Dedifferentiated amniotic fluid mesenchymal stem cell (primary cell): ENCODE results near the gene FOXN1.
"Not testable (repeated sequence)": the region's sequence is repeated elsewhere in the genome, so short reads cannot be mapped to it uniquely, and the experiment has no call there.

ENCODE experiments used
- DNase-seq: peaks from one replicate; pipeline ENCODE4 v3.0.0-alpha.2; 2016; ENCODE audit errors: extremely low spot score

FOXN1 gene, protein sequence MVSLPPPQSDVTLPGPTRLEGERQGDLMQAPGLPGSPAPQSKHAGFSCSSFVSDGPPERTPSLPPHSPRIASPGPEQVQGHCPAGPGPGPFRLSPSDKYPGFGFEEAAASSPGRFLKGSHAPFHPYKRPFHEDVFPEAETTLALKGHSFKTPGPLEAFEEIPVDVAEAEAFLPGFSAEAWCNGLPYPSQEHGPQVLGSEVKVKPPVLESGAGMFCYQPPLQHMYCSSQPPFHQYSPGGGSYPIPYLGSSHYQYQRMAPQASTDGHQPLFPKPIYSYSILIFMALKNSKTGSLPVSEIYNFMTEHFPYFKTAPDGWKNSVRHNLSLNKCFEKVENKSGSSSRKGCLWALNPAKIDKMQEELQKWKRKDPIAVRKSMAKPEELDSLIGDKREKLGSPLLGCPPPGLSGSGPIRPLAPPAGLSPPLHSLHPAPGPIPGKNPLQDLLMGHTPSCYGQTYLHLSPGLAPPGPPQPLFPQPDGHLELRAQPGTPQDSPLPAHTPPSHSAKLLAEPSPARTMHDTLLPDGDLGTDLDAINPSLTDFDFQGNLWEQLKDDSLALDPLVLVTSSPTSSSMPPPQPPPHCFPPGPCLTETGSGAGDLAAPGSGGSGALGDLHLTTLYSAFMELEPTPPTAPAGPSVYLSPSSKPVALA

DNA sequence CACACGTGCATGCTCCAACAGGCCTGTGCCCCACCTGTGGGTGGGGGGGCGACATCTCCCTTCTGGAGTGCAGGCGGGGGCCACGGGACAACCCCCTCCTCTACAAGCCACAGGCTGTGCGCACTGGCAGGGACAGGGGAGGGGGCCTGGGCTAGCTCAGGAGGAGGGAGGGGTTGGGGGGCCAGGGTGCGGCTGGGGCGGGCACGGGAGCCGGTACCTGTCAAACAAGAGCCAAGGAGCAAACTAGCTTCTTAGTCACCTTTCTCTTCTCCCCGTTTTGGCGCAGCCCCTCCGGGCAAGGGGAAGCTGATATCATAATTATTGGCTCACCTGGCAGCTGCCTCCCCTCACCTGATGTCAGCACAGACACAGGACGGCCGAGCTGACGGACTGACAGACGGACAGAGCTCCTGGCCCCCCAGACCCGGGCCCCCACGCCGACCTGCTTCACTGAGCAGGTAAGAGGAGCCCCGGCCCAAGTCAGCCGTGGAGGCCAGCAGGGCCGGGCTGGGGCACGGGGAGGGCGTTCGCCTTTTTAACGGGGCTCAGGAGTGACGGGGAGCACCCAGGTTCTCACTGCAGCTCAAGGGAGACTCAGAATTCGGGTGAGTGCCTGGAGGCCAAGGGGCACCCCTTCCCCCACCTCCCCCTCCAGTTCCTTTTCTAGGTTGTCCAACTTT, at the start of gene FOXN1:
Gene FOXN1 (plus strand): TSS at position 363 of the 680 bp plus-strand sequence. CDS start 17,622 bp downstream, outside the sequence.
- no peak for DNase-seq

DNA sequence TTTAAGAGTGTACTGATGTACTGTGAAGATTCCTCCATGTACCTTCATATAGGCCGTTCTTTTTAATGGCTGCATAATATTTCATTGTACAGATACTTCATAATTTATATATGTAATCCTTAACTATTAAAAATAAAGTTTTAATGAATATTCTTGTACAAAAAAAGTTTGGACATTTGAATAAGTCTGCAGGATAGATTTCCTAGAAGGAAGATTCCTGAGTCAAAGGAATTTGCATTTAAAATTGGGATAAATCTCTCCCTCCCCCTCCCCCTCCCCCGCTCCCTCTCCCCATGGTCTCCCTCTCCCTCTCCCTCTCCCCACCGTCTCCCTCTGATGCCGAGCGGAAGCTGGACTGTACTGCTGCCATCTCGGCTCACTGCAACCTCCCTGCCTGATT, 48.3 kb upstream of the FOXN1 start:
- DNase-seq, result no peak

DNA sequence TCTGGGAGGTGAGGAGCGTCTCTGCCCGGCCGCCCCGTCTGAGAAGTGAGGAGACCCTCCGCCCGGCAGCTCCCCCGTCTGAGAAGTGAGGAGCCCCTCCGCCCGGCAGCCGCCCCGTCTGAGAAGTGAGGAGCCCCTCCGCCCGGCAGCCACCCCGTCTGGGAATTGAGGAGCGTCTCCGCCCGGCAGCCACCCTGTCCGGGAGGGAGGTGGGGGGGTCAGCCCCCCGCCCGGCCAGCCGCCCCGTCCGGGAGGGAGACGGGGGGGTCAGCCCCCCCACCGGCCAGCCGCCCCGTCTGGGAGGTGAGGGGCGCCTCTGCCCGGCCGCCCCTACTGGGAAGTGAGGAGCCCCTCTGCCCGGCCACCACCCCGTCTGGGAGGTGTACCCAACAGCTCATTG, 47.3 kb upstream of the FOXN1 start:
- DNase-seq, result not testable (repeated sequence)

DNA sequence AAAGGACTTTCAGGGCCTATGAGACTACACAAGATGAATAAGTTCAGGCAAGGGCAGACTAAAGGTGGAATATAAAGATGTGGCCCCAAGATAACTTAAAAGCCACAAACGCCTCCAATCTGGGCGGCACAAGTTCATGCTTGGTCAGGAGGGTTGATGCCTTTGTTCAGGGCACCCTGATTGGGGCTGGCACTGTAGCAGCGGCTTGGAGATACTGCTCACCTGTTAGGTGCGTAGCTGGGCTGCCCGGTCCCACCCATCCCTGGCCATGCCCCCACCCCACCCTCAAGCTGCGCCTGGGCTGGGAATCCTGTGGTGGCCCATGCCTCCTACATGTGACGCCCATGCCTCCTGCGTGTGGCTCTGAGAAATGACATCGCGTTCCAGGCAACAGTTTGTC, 45.2 kb upstream of the FOXN1 start:
- DNase-seq, result no peak

DNA sequence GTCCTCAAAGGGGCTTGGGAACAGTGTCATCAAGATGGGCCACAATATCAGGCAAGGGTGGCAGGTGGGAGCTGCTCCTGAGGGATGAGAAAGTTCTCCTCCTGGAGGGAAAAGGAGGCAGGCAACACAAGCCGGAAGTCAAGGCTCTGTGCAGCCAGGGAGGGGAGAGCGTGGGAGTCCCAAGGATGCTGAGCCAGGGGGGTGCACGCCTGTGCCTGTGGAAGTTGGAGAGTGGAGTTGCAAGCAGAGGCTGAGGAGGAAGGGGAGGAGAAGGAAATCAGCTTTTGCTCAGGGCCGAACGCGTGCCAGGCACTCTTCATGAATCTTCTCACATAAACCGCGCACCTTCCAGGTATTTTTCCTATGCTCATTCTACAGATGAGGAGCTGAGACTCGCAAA, 40.1 kb upstream of the FOXN1 start:
- DNase-seq, result no peak

DNA sequence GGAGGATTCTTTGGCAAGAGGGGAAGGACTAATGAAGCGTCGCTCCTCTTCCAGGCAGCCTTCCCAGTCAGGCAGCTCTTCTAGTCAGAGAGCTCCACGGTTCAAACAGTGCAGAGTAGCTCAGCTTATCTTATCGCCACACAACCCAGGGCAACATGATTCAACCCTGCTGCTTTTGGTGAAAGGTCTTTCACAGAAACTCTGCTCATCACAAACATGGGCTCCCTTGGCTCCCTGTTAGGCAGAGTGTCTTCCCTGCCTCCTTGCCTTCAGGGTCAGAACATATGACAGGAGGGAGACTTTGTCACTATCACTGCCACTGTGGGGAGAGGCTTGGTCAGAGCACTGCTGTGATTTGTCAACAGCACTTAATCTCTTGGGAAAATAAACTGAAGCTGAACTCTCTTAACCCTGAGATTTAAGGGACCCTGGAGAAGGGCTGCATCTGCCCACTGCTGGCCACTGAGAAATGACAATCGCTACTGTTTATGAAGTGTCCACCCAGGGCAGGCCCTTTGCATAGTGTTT, 39.6 kb upstream of the FOXN1 start:
- no peak for DNase-seq

DNA sequence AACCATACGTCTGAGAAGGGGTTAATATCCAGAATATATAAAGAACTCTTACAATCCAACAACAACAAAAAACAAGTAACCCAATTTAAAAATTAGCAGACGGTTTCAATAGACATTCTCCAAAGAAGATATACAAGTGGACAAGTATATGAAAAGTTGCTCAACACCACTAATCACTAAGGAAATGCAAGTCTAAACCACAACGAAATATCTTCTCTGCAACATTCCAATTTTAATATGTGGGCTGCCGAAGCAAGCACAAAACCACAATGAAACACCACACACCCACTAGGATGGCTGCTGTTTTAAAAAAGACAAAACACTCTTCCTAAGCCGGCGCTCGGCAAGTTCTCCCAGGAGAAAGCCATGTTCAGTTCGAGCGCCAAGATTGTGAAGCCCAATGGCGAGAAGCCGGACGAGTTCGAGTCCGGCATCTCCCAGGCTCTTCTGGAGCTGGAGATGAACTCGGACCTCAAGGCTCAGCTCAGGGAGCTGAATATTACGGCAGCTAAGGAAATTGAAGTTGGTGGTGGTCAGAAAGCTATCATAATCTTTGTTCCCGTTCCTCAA, 38.6 kb upstream of the FOXN1 start:
- peak; percentile 45 for DNase-seq

DNA sequence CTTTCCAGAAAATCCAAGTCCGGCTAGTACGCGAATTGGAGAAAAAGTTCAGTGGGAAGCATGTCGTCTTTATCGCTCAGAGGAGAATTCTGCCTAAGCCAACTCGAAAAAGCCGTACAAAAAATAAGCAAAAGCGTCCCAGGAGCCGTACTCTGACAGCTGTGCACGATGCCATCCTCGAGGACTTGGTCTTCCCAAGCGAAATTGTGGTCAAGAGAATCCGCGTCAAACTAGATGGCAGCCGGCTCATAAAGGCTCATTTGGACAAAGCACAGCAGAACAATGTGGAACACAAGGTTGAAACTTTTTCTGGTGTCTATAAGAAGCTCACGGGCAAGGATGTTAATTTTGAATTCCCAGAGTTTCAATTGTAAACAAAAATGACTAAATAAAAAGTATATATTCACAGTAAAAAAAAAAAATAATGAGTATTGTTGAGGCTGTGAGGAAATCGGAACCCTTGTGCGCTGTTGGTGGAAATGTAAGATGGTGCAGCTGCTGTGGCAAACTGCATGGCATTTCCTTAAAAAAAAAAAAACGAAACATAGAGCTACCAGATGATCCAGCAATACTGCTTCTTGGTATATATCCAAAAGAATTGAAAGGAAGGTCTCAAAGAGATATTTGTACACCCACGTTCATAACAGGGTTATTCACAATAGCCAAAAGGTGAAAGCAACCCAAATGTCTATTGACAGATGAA, 38.0 kb upstream of the FOXN1 start:
- DNase-seq, result not testable (repeated sequence)

DNA sequence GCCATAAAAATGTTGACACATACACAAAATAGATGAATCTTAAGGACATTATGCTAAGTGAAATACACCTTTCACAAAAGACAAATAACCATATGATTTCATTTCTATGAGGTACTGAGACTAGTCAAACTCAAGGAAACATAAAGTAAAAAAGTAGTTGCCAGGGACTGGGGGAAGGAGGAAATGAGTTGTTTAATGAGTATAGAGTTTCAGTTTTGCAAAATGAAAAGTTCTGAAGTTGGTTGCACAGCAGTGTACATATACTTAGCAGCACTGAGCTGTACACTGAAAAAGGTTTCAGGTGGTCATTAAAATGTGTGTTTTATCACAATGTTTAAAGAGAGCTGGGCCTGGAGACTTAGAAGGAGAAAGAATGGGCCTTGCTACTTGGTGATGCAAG, 37.4 kb upstream of the FOXN1 start:
- no peak for DNase-seq

DNA sequence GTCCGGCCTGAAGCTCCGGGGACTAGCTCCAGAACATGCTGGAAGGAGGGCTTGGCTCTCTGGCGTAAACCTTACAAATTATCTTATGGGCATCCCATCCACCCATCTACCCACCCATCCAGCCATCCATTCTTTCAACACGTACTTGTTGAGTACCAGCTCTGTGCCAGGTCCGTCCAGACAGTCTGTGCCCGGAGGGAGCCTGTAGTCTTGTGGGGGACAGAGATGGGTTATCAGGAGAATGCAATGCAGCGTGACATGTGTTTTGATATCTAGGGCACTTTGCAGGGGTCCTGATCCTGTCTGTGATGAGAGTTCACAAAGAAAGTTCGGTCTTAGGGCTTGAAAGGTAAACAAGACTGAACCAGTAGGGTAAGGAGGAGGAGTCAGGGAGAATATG, 36.8 kb upstream of the FOXN1 start:
- no peak for DNase-seq

DNA sequence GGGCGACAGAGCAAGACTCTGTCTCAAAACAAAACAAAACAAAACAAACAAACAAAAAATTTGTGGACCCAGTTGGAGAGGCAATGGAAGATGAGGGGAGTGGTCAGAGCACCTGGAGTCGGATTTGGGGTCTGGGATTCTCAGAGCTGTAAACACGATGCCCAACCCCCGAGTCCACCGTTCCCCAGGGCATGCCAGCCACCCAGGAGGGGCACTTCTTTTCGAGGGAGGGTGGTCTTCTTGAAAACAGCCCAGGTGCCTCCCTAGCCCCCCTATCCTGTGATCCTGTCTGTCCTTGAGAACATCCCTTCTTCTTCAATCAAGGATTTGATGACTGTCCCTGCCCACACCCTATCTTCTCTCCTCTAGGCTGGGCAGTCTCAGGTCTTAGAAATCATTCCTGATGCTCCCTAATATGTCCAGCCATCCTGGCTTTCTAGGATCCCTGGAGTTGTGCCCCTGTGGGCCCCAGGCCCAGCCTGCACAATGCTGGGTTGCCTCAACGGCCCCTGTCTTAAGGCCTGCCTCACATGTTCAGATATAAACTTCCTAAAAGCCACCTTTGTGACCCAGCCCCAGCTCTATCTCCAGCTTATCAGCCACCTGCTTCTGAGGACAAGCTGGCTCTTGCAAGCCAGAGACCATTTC, 35.8 kb upstream of the FOXN1 start:
- no peak for DNase-seq

DNA sequence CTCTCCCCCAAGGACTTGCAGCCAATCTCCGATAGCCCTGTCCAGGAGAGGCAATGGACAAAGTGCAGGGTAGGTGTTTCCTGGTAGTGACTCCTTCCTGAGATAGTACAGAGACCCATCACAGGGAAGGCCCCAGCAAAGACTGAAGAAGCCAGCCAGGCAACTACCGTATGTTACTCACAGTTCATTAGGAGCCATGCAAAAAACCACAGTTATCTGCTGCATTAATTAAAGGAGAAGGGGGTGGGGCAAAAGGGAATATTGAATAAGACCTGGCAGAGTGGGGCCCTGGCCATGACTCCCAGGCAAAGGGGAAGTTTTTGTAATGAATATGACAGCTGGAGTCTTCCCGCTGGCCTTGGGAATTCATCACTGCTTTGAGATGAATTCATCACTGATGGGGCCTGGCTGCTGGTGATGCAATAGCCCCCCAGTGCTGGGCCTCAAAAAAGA, 35.2 kb upstream of the FOXN1 start:
- DNase-seq, result no peak

DNA sequence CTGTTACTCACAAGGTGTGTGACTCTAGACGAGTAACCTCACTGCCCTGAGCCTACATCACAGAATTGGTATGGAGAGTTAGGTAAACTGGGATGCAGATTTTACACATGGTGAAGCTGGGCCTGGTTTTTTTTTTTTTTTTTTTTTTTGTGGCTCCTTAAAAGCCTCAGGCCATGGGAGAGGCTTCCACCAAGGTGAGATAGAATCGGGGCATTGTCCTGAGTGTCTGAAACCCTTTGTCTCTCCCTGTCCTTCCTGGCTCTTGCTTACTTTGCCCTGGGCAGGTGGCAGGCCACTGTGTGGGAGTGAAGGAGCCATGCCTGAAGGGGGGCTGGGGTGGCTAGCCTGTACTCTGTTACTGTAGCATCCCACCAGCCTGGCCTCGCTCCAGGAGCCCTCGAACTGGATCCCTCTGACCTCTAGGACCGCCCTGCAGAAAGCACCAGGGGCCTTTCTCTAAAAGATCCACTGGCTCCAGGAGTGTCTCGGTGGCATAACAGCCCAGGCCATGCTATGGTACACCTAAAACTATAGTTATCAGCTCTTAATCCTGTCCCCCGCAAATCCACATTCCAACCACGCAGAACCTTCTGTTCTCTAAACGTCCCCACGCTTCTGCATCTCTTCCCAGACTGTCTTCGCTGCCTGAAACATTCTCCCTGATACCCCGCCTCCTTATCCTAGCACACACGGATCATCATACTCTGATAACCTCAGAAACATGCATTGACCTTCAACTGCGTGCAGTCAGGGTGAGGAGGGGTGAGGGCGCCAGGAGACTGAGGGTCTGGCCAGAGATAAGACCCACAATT, 34.4 kb upstream of the FOXN1 start:
- DNase-seq, result no peak

DNA sequence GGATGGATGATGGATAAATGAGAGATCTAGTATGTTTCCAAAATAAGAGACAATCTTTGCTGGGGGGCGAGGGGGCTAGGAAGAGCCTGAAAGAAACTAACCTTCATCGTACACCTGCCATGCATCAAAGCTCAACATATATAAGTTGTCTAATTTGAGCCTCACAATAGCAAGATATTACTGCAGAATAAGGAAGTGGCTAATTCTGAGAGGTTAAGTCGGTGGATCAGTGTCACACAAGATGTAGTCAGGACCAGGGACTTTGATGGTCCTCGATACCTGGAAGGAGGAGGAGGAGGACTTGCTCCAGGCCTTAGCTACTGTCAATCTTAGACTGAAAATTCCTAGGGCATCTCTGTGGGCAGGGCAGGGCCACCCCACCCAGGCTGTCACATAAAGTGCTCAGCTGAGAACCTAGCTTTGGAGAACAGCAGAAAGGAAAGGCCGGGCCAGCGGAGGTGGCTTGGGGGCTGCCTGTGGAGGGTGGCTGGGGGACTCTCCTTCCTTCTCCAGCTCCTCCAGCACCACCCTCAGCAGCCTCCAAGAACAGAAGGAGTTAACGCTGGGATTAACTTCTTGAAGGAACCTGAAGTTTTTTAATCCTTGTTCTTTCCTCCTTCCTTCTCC, 33.2 kb upstream of the FOXN1 start:
- no peak for DNase-seq

DNA sequence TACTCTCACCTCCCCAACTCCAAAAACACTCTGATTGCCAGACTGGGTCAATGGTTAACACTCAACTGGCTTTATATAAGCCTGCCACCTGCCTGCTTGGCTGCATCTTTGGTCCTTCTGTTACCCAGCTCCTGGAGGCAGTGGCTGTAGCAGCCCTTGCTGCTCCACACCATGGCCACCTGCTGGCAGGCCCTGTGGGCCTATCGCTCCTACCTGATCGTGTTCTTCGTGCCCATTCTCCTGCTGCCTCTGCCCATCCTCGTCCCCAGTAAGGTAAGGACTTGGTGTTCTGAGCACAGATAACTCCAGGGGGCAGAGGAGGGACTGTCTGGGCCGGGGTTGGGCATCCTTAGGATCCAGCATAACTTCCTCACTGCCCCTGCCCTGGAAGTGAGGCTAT, 32.6 kb upstream of the FOXN1 start, which contains the start of gene SLC13A2:
Gene SLC13A2 (plus strand): TSS at position 103 of the 400 bp plus-strand sequence. CDS start 69 bp downstream, at position 172.
- no peak for DNase-seq

DNA sequence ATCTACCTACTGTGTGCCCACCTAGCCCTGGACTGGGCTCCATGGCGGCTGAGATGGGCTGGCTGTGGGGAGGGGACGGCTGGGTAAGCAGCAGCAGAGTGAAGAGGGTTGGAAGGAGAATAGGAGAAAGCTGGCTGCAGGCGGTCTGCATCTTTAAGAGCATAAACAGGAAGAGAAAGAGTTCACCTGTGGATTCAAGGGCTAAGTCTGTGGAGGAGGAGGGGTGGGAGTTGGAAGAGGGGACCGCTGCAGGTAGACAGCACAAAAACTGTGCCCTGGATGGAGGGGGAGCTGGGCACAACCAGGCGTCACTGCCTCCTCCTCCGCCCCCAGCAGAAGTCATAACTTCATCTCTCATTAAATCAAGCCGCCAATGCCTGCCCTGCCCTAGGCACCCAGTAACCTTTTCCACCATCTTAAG, 32.0 kb upstream of the FOXN1 start:
- no peak for DNase-seq

DNA sequence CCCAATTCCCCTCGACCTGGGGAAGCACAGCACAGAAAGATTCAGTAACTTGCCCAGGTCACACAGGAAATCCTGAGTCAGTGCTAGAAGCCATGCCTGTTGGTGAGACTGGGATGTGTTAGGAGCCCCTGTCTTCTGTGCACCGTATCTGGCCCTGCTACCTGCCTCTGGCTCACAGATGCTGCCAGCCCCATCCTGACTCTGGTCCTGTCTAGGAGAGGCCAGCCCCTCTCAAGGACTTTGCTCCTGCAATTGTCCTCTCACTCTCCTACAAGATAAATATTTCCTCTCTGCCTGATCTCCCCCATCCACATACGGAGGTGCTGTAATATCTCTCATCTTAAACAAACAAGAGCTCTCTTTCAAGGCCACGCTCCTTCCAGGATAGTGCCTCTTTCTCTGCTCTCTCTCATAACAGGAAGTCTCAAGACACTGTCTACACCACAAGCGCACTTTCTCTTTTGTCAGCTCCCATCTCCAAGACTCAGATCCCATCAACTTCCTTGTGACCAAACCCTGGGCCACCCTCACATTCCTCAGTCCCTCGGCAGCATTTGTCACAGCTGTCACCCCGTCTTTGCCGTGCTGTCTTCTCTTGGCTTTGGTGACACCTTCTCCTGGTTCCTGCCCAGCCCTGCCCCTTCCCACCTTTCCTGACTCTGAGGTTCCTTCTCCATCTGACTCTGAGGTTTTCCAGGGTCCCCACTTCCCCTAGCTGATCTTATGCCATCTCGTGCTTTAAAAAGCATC, 30.8 kb upstream of the FOXN1 start:
- DNase-seq, result no peak

DNA sequence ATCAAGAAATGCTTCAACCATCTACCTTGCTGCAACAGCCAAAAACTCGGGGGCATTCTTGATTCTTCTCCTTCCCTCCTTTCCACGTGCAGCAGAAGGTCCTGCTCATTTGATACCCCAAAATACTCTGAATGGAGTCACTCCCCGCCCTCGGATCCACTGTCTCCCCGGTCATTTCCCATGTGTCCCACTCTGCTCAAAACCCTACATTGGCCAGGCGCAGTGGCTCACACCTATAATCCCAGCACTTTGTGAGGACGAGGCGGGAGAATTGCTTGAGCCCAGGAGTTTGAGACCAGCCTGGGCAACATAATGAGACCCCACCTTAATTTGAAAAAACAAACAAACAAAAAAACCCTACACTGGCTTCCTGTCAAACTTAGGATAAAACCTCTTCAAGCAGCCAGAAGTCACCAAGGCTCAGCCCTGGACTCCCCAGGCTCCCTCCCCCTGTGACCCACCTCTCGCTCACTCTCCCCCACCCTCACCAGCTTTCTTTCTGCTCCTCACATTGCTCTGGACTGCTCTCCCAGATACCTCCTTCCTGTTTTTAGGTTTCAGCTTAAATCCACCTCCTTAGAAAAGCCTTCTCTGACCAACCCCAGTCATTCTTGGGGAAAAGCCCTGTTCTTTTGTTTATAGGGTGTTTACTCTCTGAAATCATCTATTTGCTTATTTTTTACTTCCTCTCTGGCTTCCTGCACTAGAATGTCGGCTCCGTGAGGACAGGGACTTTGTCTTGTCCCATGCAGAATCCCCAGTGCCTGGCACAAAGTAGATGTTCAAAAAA, 29.9 kb upstream of the FOXN1 start:
- DNase-seq, result no peak
